Testis (tissue), 2 donors: ENCODE data around the gene ZNF319.

Experiments used
- CTCF ChIP-seq, 3 experiments: fragments of 450-650 bp in 2 of 3; fragments of 200-600 bp in 1 of 3; sonication (generic) in 1 of 3; IDR thresholded peaks; one replicate each; pipeline ENCODE4 v1.5.1; 2016 to 2019; ENCODE audit warnings: antibody characterized with exemption in 3 of 3, mild to moderate bottlenecking in 2 of 3, moderate library complexity in 1 of 3
- POLR2A ChIP-seq: fragments of 450-650 bp; IDR thresholded peaks from one replicate; pipeline ENCODE4 v1.6.1; 2017; ENCODE audit warnings: antibody characterized with exemption, mild to moderate bottlenecking, moderate library complexity

- TF ChIP-seq CTCF (IDR thresholded peaks at IDR 0.05) (no peak), POLR2A (no peak)
These were observed 28.2 kb downstream of the ZNF319 start for GRCh38 chr16:57972306-57972705.
